ACC112 (cell line): ENCODE data around the gene SLC47A2.
"Not testable (repeated sequence)": the region's sequence is repeated elsewhere in the genome, so short reads cannot be mapped to it uniquely, and the experiment has no call there.

Source experiments
- H2AFZ ChIP-seq: fragments of 200-600 bp; sonication (generic); one replicate; pipeline ENCODE4 v1.6.0; 2017; ENCODE audit warnings: antibody characterized with exemption, low read length; ENCODE audit not compliant: unreplicated experiment
- H3K27ac ChIP-seq: fragments of 200-600 bp; sonication (generic); 2 replicates; pipeline ENCODE4 v1.5.1; 2014; ENCODE audit warnings: low read depth, mild to moderate bottlenecking, antibody characterized with exemption, low read length, moderate library complexity
- H3K27me3 ChIP-seq: fragments of 200-600 bp; sonication (generic); 2 replicates; pipeline ENCODE4 v1.6.1; 2014; ENCODE audit warnings: mild to moderate bottlenecking, antibody characterized with exemption, low read length, moderate library complexity, mixed read lengths; ENCODE audit not compliant: insufficient read depth
- H3K36me3 ChIP-seq: fragments of 200-600 bp; sonication (generic); 2 replicates; pipeline ENCODE4 v1.6.1; 2016; ENCODE audit warnings: mild to moderate bottlenecking, antibody characterized with exemption, low read length, moderate library complexity, mixed read lengths; ENCODE audit not compliant: insufficient read depth
- H3K4me1 ChIP-seq: fragments of 200-600 bp; sonication (generic); one replicate; pipeline ENCODE4 v1.6.1; 2016; ENCODE audit warnings: low read length, mixed read lengths; ENCODE audit not compliant: insufficient read depth, unreplicated experiment, control insufficient read depth
- H3K4me3 ChIP-seq: fragments of 200-600 bp; sonication (generic); 2 replicates; pipeline ENCODE4 v1.5.1; 2014; ENCODE audit warnings: mild to moderate bottlenecking, low read depth, low read length
- H3K79me2 ChIP-seq: fragments of 200-600 bp; sonication (generic); one replicate; pipeline ENCODE4 v1.6.0; 2016; ENCODE audit warnings: low read length; ENCODE audit not compliant: control insufficient read depth, unreplicated experiment, insufficient read depth

Gene SLC47A2

GRCh38 chr17:19716108-19717030 is at the start of gene SLC47A2:
TSS of gene SLC47A2 (minus strand) at chr17:19716584. CDS start at chr17:19716555, 29 bp downstream.
- Histone ChIP-seq H3K27ac (no peak within 1 kb of the TSS), H3K27me3 (no peaks in the 10 kb centered on the region)

GRCh38 chr17:19766016-19766415 is 49.6 kb upstream of the SLC47A2 start:
- no peaks in the 10 kb centered on the region for H3K36me3 ChIP-seq
- H2AFZ ChIP-seq, result no peak overlapping the region
- no peaks in the 10 kb centered on the region for H3K4me1 ChIP-seq
- no peaks in the 10 kb centered on the region for H3K27me3 ChIP-seq
- no peak overlapping the region for H3K27ac ChIP-seq
- H3K79me2 ChIP-seq, result no peaks in the 10 kb centered on the region
- no peak overlapping the region for H3K4me3 ChIP-seq

More at GRCh38 chr17:19716108-19717030, at the start of gene SLC47A2:
- no peaks in the 10 kb centered on the region for H3K36me3 ChIP-seq
- no peaks in the 10 kb centered on the region for H3K4me1 ChIP-seq
- H3K79me2 ChIP-seq, result no peaks in the 10 kb centered on the region
- no peak within 1 kb of the TSS for H2AFZ ChIP-seq
- H3K4me3 ChIP-seq, result no peak within 1 kb of the TSS

- not testable (repeated sequence) for H3K27me3 ChIP-seq, H3K79me2 ChIP-seq, H2AFZ ChIP-seq, H3K4me3 ChIP-seq, H3K4me1 ChIP-seq, H3K27ac ChIP-seq, H3K36me3 ChIP-seq
Measured at GRCh38 chr17:19763991-19764390, 47.6 kb upstream of the SLC47A2 start.

- Histone ChIP-seq H3K79me2 (no peaks in the 10 kb centered on the region), H2AFZ (no peak overlapping the region), H3K4me1 (no peaks in the 10 kb centered on the region), H3K4me3 (no peak overlapping the region), H3K27me3 (no peaks in the 10 kb centered on the region), H3K36me3 (no peaks in the 10 kb centered on the region), H3K27ac (no peak overlapping the region)
Measured at GRCh38 chr17:19763416-19763815, 47.0 kb upstream of the SLC47A2 start.

GRCh38 chr17:19762515-19762961 is 46.2 kb upstream of the SLC47A2 start:
- H3K27me3 ChIP-seq, result no peaks in the 10 kb centered on the region
- H3K79me2 ChIP-seq, result no peaks in the 10 kb centered on the region
- H3K4me3 ChIP-seq, result no peak overlapping the region
- H3K4me1 ChIP-seq, result no peaks in the 10 kb centered on the region
- H3K27ac ChIP-seq, result no peak overlapping the region
- no peak overlapping the region for H2AFZ ChIP-seq
- H3K36me3 ChIP-seq, result no peaks in the 10 kb centered on the region

GRCh38 chr17:19760746-19761145 is 44.4 kb upstream of the SLC47A2 start:
- no peaks in the 10 kb centered on the region for H3K79me2 ChIP-seq
- no peaks in the 10 kb centered on the region for H3K36me3 ChIP-seq
- no peaks in the 10 kb centered on the region for H3K27me3 ChIP-seq
- H2AFZ ChIP-seq, result no peak overlapping the region
- no peak overlapping the region for H3K4me3 ChIP-seq
- no peak overlapping the region for H3K27ac ChIP-seq
- no peaks in the 10 kb centered on the region for H3K4me1 ChIP-seq

- Histone ChIP-seq H3K36me3 (no peaks in the 10 kb centered on the region), H3K4me3 (no peak overlapping the region), H3K79me2 (no peaks in the 10 kb centered on the region), H2AFZ (no peak overlapping the region), H3K4me1 (no peaks in the 10 kb centered on the region), H3K27ac (no peak overlapping the region), H3K27me3 (no peaks in the 10 kb centered on the region)
Measured at GRCh38 chr17:19759568-19760549, 43.5 kb upstream of the SLC47A2 start.

- Histone ChIP-seq H3K79me2 (no peaks in the 10 kb centered on the region), H3K4me1 (peaks cover 13% of the 10 kb centered on the region), H3K4me3 (no peak overlapping the region), H3K27ac (no peak overlapping the region), H3K36me3 (no peaks in the 10 kb centered on the region), H2AFZ (no peak overlapping the region), H3K27me3 (no peaks in the 10 kb centered on the region)
Measured at GRCh38 chr17:19757536-19758180, 41.3 kb upstream of the SLC47A2 start.

GRCh38 chr17:19756546-19756945 is 40.2 kb upstream of the SLC47A2 start:
- Histone ChIP-seq H3K27me3 (no peaks in the 10 kb centered on the region), H3K79me2 (no peaks in the 10 kb centered on the region), H3K4me1 (peaks cover 18% of the 10 kb centered on the region), H3K36me3 (no peaks in the 10 kb centered on the region), H2AFZ (no peak overlapping the region), H3K27ac (no peak overlapping the region), H3K4me3 (no peak overlapping the region)

GRCh38 chr17:19755821-19756510 is 39.6 kb upstream of the SLC47A2 start:
- Histone ChIP-seq H2AFZ (no peak overlapping the region), H3K4me3 (no peak overlapping the region), H3K27ac (no peak overlapping the region), H3K36me3 (no peaks in the 10 kb centered on the region), H3K4me1 (peaks cover 18% of the 10 kb centered on the region), H3K79me2 (no peaks in the 10 kb centered on the region), H3K27me3 (no peaks in the 10 kb centered on the region)
